Spleen (tissue), 11 donors: ENCODE measurements around the gene NTSR2. TPM values are rescaled to one million over a fixed set of nuclear protein-coding genes. Genes with fewer than 3 reads are reported as not detected.

ENCODE experiments used
- DNase-seq: peaks from one replicate; pipeline ENCODE4 v3.0.0-alpha.2; 2020
- H3K27ac ChIP-seq, 8 donors: fragments of 200-600 bp; sonication (generic) in 7 of 8; 1 replicate in 4 of 8; 2 replicates in 4 of 8; pipeline versions ENCODE4 v1.5.0 to v1.8.0; 2016 to 2021; ENCODE audit warnings: inconsistent platforms in 4 of 8, mild to moderate bottlenecking in 4 of 8, moderate library complexity in 1 of 8
- H3K27me3 ChIP-seq, 7 donors: fragments of 200-600 bp; sonication (generic) in 6 of 7; replicated peaks in 1 of 7; 1 replicate in 4 of 7; 2 replicates in 3 of 7; pipeline versions ENCODE4 v1.5.0 to v1.8.0; 2016 to 2021; ENCODE audit warnings: inconsistent platforms in 3 of 7, mild to moderate bottlenecking in 1 of 7
- H3K36me3 ChIP-seq, 6 donors: fragments of 200-600 bp; sonication (generic) in 5 of 6; 1 replicate in 4 of 6; 2 replicates in 2 of 6; pipeline versions ENCODE4 v1.5.0 to v1.8.0; 2016 to 2021; ENCODE audit warnings: inconsistent platforms in 2 of 6
- H3K4me1 ChIP-seq, 6 donors: fragments of 200-600 bp; sonication (generic) in 5 of 6; 1 replicate in 3 of 6; 2 replicates in 3 of 6; pipeline versions ENCODE4 v1.5.0 to v1.8.0; 2016 to 2021; ENCODE audit warnings: inconsistent platforms in 3 of 6
- H3K4me3 ChIP-seq, 8 donors: fragments of 200-600 bp; sonication (generic) in 7 of 8; 1 replicate in 4 of 8; 2 replicates in 4 of 8; pipeline versions ENCODE4 v1.5.0 to v1.8.0; 2016 to 2021; ENCODE audit warnings: inconsistent platforms in 4 of 8, mild to moderate bottlenecking in 4 of 8, moderate library complexity in 2 of 8
- H3K9me3 ChIP-seq, 8 donors: fragments of 200-600 bp; sonication (generic) in 7 of 8; 1 replicate in 4 of 8; 2 replicates in 4 of 8; pipeline versions ENCODE4 v1.5.0 to v1.8.0; 2016 to 2021; ENCODE audit warnings: inconsistent platforms in 4 of 8
- POLR2A ChIP-seq, 3 donors: fragments of 450-650 bp; IDR thresholded peaks; one replicate each; pipeline ENCODE4 v1.5.1; 2017; ENCODE audit warnings: antibody characterized with exemption in 3 of 3, mild to moderate bottlenecking in 1 of 3
- POLR2AphosphoS5 ChIP-seq, 3 donors: sonication (generic); formaldehyde crosslinking; IDR thresholded peaks; one replicate each; pipeline ENCODE4 v1.5.1; 2017; ENCODE audit warnings: antibody characterized with exemption in 3 of 3
- WGBS, 5 donors: extraction: QIAGEN DNeasy Blood & Tissue Kit in 3 of 5; methylation state at CpG; one replicate each; pipeline versions ENCODE4 v1.1.5 to v1.1.7; 2013 to 2018; 5-methylcytosine and 5-hydroxymethylcytosine counted together
- intact Hi-C: fragments of 100-400 bp; cut with DNase I; formaldehyde crosslinking; loops from one replicate; pipeline ENCODE4 v1.15.0; 2023; ENCODE audit warnings: low total_unique reads
- polyA plus RNA-seq, 3 donors: library from polyadenylated mRNA; stranded (reverse); fragments of 200-250 nt; gene quantifications; one replicate each; pipeline ENCODE4 v1.2.1, GENCODE V29; 2013
- total RNA-seq, 7 donors: library from RNA; depleted of rRNA in 3 of 7; stranded (reverse); fragments of >200 nt in 3 of 7; fragmentation: NEBNext Ultra II Directional in 4 of 7; extraction: Animal tissue kit (Norgen Biotek cat#: 25700) in 4 of 7; gene quantifications; one replicate each; pipeline versions ENCODE4 v1.1.0 to v1.2.1, GENCODE V29; 2016 to 2021
- TF ChIP-seq, protein P1 (sequence below), 11 experiments: fragments of 200-600 bp in 7 of 11; fragments of 450-650 bp in 4 of 11; sonication (generic) in 4 of 11; IDR thresholded peaks in 8 of 11; conservative IDR thresholded peaks in 3 of 11; 1 replicate in 7 of 11; 2 replicates in 4 of 11; pipeline versions ENCODE4 v1.4.0 to v1.8.0; 2016 to 2021; ENCODE audit warnings: antibody characterized with exemption in 11 of 11, inconsistent platforms in 4 of 11, mild to moderate bottlenecking in 1 of 11
- donor health status: healthy with polysubstance abuse.
- donor health status: DM: no; HTN: no; CAD: no; lungs with moderate emphysema.
- donor health status: DM: no; HTN: no; CAD: no.
- donor health status: Bipolar disorder and iron deficiency.
- donor health status: healthy.
- donor health status: DM: no; HTN: no; CAD: no.
- donor health status: DM: yes; HTN: yes; CAD: no.

Gene NTSR2
- total and polyA plus RNA-seq, 10 donors: not detected

DNA sequence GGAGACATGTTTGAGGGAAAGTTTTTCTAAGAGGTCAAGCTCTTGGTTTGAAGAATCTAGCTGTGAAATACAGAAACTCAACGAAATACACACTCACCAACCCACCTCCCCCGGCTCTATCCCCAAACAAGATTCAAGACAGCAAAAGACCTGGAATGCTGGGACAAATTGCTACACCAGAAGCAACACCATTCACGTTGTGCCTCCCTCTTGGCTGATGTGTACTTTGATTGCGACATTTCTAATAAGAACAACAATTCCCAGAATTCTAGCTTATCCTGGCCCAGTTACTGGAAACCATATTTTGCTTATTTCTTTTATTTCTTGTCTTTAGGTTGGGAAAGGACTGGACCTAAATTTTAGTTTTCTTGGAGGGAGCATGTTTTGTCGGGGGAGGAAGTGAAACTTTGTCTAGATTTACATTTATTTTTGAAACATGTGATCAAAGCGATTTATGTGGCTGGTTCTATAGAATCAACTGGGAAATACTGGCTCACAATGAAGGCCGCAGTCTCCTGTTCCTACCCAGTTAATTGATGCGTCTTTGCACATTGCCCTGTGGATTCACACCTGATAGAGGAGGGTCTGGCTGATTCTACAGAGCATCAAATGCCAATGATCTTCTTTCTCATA lies 46.8 kb upstream of the NTSR2 start:
- DNase-seq: no peak
- H3K4me1 ChIP-seq: peaks cover 0 to 15% (median 0%) of the 10 kb centered on the region in 6 donors
- no peak overlapping the region for H3K27ac ChIP-seq
- H3K27me3 ChIP-seq: peaks cover 0 to 27% (median 0%) of the 10 kb centered on the region in 7 donors
- 59 to 69% (median 66%) methylated on average over 8 of the region's 8 CpGs for WGBS, 5 donors
- intact Hi-C loops: no loop called here
- H3K36me3 ChIP-seq: no peaks in the 10 kb centered on the region
- H3K4me3 ChIP-seq: no peak overlapping the region
- no peaks in the 10 kb centered on the region for H3K9me3 ChIP-seq
- TF ChIP-seq POLR2A (IDR thresholded peaks at IDR 0.05): no peak
- TF ChIP-seq POLR2AphosphoS5 (IDR thresholded peaks at IDR 0.05): no peak

DNA sequence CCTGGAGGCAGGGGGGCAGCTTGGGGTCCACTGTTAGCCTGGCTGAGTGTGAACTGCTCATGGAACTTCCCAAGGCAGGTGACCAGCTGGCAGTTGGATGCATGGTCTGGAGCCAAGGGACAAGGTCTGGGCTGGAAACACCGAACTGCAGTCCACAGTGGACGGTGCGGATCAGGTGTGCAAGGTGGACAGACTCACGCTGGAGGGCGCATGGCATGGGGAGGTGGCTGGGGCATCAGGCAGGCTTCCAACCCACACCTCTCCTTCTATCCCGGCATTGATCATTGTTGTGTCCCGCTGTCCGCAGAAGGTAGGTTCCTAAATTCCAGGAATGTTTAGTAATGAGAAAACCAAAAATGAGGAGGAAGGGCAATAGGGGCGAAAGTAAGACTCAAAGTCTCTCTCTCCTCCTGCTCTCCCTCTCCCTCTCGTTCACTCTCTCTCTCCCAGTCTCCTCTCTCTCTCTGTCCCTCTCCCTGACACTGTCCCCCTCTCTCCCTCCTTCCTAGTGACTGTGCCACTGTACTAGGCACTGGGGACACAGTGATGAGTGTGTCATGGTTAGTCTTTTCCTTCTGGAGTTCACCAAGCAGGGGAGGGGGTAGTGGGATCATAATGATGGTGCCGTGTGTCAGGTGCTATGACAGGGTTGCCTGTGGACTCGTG lies 46.1 kb upstream of the NTSR2 start:
- TF ChIP-seq POLR2A (IDR thresholded peaks at IDR 0.05) (no peak), POLR2AphosphoS5 (IDR thresholded peaks at IDR 0.05) (no peak)
- TF ChIP-seq, protein P1, sequence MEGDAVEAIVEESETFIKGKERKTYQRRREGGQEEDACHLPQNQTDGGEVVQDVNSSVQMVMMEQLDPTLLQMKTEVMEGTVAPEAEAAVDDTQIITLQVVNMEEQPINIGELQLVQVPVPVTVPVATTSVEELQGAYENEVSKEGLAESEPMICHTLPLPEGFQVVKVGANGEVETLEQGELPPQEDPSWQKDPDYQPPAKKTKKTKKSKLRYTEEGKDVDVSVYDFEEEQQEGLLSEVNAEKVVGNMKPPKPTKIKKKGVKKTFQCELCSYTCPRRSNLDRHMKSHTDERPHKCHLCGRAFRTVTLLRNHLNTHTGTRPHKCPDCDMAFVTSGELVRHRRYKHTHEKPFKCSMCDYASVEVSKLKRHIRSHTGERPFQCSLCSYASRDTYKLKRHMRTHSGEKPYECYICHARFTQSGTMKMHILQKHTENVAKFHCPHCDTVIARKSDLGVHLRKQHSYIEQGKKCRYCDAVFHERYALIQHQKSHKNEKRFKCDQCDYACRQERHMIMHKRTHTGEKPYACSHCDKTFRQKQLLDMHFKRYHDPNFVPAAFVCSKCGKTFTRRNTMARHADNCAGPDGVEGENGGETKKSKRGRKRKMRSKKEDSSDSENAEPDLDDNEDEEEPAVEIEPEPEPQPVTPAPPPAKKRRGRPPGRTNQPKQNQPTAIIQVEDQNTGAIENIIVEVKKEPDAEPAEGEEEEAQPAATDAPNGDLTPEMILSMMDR (IDR thresholded peaks at IDR 0.05 in 8 of 11, conservative IDR thresholded peaks at IDR 0.05 in 3 of 11): no peak
- no peaks in the 10 kb centered on the region for H3K36me3 ChIP-seq
- WGBS, 5 donors: 87 to 94% (median 90%) methylated on average over 12 of the region's 12 CpGs
- no peak overlapping the region for H3K4me3 ChIP-seq
- DNase-seq: no peak
- no peak overlapping the region for H3K27ac ChIP-seq
- peaks cover 0 to 15% (median 0%) of the 10 kb centered on the region in 6 donors for H3K4me1 ChIP-seq
- peaks cover 0 to 27% (median 0%) of the 10 kb centered on the region in 7 donors for H3K27me3 ChIP-seq
- H3K9me3 ChIP-seq: no peaks in the 10 kb centered on the region
- intact Hi-C loops: no loop called here

DNA sequence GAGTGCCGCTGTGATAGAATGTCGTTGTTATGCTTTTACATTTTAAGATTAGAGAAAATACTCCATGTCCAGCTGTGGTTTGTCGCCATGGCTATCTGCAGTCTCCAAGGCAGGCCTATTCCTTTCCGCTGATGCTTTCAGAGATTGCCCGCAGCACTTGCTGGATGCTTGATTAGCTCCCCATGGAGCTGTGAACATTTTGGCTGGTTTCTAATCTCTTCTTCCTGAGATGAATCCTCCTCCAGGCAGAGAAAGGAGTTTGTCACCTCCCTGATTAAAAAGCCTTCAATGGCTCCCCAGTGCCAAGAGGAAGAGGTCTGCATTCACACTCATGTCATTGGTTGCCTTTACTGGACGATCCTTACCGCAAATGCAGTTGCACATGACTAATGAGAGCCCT lies 43.8 kb upstream of the NTSR2 start:
- Histone ChIP-seq H3K4me1 (peaks cover 0 to 9% (median 0%) of the 10 kb centered on the region in 6 donors), H3K36me3 (no peaks in the 10 kb centered on the region), H3K4me3 (no peak overlapping the region), H3K27ac (no peak overlapping the region), H3K27me3 (peaks cover 0 to 9% (median 0%) of the 10 kb centered on the region in 7 donors), H3K9me3 (no peaks in the 10 kb centered on the region)
- intact Hi-C loops: no loop called here
- TF ChIP-seq POLR2A (IDR thresholded peaks at IDR 0.05) (no peak), POLR2AphosphoS5 (IDR thresholded peaks at IDR 0.05) (no peak)
- TF ChIP-seq, protein P1 (IDR thresholded peaks at IDR 0.05 in 8 of 11, conservative IDR thresholded peaks at IDR 0.05 in 3 of 11): no peak
- DNase-seq: no peak
- WGBS, 5 donors: 86 to 96% (median 91%) methylated on average over 7 of the region's 7 CpGs

DNA sequence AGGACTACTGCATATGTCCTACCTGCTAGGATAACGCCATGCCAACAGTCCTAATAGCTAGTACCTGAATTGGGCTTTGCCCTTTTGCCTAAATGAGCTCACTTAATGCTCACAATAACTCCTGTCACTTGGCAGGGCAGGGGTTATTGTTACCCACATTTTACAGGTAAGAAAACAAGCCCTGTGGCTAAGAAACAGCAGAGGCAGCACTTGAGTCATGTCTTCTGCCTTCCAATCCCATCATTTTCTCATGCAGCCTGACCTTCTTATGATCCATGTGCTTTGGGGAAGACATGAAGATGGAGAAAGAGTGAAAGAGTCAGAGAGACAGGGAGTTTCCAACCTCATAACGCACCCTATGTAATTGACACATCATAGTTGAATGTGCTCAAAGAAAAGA lies 42.9 kb upstream of the NTSR2 start:
- intact Hi-C loops: no loop called here
- Histone ChIP-seq H3K9me3 (no peaks in the 10 kb centered on the region), H3K4me1 (peaks cover 0 to 9% (median 0%) of the 10 kb centered on the region in 6 donors), H3K27ac (no peak overlapping the region), H3K4me3 (no peak overlapping the region), H3K36me3 (no peaks in the 10 kb centered on the region), H3K27me3 (peaks cover 0 to under 1% (median 0%) of the 10 kb centered on the region in 7 donors)
- DNase-seq: no peak
- 78 to 94% (median 89%) methylated on average over 2 of the region's 2 CpGs for WGBS, 5 donors
- TF ChIP-seq, protein P1 (IDR thresholded peaks at IDR 0.05 in 8 of 11, conservative IDR thresholded peaks at IDR 0.05 in 3 of 11): no peak
- TF ChIP-seq POLR2AphosphoS5 (IDR thresholded peaks at IDR 0.05): no peak
- no peak for TF ChIP-seq POLR2A (IDR thresholded peaks at IDR 0.05)
